Iris pigment epithelial cell (primary cell): ENCODE measurements around the gene CEBPA.
"Not testable (repeated sequence)": the region's sequence is repeated elsewhere in the genome, so short reads cannot be mapped to it uniquely, and the experiment has no call there.

ENCODE experiments used
- DNase-seq: peaks from one replicate; pipeline ENCODE4 v3.0.0-alpha.2; 2011; ENCODE audit warnings: low read depth

The CEBPA gene

DNA sequence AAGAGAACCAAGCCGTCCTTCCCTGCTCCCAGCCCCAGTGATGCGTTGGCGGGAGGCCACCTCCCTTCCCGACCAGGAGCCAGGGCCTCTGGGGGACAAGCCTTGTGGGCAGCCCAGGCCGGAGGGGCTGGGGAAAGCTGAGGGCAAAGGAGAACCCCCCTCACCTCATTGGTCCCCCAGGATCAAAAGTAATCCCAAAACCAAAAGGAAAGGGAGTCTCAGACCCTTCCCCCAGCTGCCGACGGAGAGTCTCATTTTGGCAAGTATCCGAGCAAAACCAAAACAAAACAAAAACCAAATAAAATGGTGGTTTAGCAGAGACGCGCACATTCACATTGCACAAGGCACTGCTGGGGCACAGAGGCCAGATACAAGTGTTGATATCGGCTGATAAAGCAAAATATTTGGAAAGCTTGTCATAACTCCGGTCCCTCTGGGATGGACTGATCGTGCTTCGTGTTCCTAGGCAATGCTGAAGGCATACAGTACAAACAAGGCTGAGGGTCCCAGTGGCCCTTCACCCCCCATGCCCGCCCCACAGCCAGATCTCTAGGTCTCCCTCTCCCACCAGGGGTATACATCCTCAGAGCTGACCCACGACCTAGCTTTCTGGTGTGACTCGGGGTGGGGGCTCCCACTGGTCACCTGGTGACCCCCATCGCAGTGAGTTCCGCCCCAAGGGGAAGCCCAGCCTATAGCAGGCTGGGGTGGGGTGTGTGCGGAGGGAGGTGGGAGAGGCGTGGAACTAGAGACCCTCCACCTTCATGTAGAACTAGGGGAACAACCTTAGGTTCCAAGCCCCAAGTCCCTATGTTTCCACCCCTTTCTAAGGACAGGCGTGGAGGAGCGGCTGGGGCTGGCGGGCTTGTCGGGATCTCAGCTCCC, 2.1 kb downstream of the CEBPA start:
- no peak for DNase-seq

DNA sequence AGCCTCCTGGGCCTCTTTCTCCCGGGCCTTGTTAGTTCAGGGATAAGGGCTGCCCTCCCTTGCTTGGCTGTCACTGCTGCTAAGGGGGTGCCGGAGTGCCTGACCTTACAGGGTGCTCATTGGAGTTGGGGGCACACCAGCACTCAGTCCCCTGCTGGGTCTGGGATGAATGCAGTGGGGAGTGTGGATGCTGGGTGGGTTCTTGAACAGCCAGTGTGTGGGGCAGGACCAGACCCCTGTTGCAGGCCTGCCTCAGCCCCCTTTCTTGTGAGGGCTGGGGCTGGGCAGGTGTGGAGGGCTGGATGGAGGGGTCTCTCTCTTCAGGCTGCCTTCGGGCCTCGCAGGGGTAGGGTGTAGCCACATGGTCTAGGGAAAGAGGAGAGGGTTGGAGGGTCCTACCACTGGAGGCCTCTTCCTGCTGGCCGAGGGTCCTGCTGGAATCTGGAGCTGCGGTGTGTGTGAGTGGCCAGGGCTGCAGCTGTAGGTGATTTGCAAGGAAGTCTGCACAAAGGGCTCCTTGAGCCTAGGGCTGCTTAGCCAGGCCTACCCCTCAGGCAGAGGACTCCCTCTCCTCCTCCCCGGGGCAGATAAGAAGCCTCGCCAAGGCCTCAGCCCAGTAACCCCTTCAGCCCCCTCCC, 3.2 kb downstream of the CEBPA start:
- DNase-seq: no peak

DNA sequence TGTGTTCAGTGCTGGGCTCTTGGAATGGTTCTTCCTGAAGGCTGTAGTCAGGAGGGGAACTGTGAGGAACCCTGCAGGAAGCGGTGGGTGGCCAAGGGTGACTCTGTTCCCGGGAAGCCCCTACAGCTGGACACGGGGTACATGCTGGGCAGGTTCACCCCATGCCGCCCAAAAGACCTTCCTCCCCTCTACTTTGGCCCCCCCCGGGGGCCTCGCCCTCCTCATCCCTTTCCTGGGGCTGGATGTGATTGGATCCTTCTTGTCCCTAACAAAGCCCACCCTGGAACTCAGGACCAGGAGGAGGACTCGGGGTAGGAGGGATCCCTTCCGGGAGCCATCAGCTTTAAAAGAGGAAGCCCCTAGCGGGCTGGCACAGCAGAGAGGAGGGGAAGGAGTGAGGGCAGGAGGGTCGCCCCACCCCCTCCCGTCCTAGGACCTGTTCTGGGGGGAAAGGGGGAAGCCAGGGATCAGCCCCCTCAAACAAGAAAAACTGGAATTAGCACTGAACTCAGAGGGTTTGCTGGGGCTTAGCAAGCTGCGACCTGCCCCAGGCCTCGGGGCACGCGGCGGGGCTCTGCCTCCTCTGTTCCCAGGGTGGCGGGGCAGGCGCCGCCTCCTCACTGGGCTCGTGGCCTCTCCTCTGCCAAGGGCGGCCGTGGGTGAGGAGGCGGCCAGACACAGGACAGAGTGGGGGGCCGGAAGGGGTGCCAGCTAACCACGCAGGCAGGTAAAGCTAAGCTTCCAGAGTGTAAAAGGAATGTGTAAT, 4.0 kb downstream of the CEBPA start:
- no peak for DNase-seq

DNA sequence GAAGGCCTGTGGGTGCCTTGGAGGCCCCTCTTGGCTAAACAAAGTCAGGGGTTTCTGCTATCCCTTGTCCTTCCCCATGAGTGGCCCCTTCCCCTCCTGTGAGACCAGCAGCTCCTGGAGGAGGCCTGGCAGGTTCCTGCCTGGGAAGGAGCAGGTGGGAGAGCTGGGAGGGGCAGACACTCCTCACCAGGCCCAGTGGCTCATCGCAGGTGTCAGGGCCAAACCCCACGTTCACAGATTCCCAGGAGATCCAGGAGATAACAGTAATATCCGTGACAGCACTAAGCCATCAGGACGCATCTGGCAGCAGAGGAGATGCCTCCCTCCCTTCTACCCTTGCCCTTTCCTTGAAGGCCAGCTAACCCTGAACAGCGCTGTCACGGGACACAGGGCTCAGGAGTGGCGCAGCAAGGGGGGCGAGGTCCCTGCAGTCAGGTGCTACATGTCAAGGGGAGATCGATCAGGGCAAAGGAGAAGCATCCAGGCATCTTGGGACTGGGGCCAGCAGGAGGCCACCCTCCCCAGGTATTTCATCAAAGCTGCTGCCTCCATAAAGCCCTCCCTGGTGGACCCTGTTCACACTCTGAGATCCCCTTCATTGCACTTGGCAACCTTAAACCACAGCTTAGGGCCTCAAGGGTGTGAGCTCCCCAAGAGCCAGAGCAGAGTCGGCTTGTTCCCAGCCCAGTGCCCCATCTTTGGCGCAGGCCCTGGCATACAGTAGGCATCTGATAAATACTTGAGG, 4.8 kb downstream of the CEBPA start:
- no peak for DNase-seq

DNA sequence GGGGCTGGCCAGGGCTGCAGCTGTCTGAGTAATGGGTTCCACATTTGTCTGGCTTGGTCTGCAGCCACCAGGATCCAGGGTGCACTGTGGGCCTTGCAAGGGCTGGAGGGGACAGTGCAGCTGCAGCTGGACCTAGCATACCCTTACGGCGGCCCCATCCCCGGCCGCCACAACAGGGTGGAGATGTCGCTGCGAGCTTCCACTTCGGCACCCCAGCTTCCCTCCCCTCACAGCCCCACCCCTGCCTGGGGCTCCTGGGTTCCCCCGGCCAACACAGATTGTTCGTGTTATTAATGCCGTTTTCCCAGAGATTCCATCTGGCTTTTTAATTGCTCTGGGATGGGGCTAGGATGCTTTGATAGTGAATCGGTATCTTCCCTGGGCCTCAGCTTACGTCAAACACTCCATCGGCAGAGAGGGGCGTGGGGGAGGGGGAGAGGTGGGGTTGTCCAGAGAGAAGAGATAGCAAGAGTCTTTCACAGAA, 5.8 kb downstream of the CEBPA start:
- no peak for DNase-seq

DNA sequence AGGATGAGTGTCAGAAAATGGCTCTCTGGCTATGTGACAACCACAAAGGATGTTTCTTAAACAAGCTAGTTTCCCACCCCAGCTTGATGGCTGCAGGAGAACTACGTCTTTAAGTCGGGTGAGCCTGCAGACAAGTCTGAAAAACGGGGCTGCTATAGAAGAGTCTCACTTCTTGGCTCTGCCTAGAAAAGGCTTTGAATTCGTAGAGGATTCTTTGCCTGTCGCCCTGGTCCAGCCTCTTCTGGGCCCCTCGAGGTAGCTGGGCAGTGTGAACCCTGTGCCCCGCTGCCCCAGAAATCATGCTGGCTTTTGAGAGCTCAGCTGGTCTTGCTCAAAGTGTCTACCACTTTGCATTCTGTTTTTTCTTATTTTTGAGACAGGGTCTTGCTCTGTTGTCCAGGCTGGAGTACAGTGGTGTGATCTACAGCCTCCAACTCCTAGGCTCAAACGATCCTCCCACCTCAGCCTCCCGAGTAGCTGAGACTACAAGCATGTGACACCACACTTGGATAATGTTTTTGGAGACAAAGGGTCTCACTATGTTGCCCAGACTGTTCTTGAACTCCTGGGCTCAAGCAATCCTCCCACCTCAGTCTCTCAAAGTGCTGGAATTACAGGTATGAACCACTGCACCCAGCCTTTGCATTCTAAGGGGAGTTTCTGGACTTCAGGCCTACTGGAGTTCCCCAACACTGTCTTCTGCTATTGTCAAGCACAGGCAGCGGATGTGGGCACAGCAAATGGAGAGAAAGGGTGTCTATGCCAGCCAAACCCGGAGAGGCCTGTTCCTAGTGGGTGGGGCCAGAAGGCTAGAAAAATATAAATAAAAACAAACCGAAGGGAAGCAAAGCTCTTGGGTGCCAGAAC, 6.5 kb downstream of the CEBPA start:
- DNase-seq: no peak

DNA sequence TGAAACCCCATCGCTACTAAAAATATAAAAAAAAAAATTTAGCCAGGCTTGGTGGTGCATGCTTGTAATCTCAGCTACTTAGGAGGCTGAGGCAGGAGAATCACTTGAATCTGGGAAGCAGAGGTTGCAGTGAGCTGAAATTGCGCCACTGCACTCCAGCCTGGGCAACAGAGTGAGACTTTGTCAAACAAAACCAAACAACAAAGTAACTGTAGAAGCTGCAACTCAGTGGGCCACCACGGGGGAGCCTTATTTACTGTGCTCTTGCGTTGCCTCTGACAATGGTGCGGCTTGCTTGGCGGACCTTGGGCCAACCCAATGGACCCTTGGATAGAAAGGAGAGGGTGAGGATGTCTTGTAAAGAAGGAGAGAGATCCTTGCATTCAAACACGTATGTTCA, 7.3 kb downstream of the CEBPA start:
- DNase-seq: not testable (repeated sequence)

DNA sequence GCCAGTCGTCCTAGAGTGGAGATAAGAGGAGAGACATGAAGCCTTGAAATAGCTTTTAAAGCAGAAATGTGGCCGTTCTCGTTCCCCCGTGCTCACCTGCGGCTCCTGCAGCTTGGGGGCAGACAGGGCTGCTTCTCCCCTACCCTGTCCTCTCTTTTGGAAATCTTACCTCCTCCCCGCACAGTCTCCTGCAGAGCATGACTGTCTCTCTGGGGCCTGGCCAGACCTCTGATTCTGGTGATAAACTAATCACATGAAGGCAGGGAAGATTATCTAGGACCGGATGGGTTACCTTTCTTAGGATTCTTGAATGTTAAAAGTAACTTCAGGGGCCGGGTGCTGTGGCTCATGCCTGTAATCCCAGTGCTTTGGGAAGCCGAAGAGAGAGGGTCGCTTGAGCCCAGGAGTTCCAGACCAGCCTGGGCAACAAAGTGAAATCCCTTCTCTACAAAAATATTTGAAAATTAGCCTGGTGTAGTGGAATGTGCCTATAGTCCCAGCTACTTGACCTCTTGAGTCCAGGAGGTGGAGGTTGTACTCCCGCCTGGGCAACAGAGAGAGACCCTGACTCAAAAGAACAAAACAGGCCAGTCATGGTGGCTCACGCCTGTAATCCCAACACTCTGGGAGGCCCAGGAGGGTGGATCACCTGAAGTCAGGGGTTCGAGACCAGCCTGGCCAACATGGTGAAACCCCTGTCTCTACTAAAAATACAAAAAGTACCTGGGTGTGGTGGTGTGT, 8.1 kb downstream of the CEBPA start:
- DNase-seq: no peak

DNA sequence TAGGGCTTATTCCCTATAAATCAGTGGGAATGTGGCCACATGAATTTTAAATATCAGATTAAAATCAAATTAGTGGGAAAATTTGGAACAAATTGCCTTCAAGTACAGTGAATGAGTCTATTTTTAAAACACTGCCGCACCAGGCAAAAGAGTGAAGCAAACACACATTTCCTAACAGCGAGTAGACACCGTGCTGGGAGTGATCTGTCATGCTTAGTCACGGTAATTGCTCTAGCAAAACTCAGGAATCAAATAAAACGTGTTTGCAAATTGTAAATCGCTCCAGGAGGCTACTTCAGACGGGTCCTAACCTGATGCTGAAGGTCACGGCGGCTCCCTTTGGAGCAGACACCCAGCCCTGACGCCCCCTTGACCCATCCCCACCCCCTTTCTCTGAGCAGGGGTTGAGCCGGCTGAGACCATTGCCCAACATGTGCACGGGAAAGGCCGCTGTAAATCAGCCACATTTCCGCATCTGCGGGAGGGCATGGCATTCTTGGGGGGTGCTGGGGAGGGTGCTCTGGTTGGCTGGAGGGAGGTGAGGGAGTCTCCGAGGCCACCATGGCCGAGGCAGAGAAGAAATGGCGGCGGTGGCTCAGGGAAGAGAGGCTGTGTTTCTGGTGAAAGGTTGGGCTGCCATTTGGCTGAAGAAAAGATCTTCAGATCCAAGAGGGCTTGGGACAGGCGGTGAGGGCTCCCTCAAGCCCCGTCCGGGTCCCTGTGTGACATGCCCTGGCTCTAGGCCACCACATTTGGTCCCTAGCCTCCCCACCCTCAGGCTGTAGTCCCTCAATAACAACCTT, 8.9 kb downstream of the CEBPA start:
- peak; percentile 82 for DNase-seq

DNA sequence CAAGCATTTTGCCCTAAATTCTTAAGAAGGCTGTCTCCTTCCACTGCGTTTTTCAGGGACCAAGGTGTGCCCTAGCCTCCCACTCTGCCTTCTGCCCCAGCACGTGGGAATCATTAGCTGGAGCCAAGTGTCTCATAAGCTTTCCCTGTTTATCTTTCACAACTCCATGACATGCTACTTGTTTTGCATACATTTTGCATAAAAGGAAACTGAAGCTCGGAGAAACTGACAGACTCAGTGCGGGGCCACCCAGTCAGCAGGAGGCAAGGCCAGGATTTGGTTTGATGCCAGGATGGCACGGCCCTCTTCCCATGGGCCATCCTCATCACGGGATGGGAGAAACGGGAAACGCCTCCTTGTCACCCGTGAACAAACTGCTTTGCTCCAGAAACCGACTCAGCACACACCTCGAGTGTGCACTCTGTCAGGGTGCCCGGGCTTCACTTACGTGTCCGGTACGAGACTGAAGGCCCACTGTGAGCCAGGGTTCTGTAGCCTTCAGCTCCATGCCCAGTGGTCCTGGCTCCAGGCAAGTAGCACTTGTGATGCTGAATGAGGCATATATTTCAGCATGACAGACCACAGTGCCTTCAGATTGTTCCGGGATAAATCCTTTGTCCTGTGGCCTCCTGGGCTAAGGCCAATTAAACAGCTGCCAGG, 9.6 kb downstream of the CEBPA start:
- no peak for DNase-seq

DNA sequence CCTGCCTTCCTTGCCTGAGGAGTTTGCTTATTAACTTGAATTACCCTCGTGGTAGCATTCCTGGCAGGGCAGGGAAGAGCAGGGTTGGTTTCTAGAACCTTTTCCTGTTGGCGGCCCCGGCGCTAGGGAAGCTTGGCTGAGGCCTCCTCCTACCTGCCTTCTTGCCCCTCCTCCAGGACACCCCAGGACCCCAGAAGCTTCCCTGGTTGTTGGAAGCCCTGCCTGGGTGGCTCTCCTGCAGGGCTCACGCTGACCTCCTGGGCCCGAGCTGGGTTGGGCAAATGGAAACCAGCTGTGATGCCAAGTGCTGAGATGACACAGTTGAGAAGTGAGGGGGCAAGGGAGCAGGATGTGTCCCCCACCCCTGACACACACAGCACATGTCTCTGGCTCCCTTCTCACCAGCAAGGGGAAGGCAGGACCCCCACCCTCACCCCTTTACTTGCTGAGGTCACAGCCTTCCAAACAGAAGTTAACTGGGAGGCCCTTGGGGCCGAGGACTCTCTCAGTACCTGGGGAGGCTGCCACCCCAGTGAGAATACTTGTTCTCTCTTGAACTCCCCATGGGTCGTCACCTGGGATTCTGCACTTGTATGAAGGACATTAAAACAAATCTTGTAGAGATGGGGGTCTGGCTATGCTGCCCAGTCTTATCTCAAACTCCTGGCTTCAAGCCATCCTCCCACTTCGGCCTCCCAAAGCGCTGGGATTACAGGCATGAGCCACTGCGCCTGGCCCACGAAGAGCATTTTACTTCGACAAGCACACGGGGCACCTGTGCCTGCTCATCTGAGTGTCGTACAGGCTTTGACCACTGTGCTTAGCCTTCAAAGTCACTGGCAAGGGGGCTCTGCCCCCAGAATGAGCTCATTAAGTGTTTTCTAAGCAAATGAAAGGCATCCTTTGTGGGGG, 10.5 kb downstream of the CEBPA start:
- no peak for DNase-seq

DNA sequence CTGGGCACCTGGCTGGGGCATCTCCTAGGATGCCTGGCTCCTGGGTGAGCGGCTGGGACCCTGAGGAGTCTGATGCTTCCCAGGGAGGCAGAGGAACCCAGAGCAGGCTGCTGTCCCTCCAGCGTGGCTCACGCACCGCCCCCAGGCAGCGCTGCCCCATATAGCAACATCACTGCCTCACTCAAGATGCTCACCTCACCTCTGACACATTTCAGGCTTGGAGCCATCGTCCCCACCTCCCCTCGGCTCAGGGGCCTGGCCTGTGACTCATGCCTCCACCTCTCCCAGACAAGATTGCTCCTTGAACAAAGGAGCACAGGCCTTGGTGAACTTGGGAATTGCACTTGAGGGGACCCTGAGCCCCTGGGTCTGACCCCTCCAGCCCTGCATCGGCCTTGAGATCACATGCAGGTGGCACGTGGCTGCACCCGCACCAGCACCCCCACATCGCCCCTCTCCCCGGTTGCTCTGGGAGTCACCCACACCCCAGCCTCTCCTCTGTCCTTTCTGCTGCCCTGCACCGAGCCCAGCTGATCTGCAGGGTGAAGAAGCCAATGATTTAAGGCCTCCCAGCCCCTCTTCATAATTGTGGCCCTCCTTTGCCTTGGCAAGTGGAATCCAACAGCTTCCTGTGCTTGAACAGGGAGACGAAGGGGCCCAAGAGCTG, 11.2 kb downstream of the CEBPA start:
- no peak for DNase-seq

DNA sequence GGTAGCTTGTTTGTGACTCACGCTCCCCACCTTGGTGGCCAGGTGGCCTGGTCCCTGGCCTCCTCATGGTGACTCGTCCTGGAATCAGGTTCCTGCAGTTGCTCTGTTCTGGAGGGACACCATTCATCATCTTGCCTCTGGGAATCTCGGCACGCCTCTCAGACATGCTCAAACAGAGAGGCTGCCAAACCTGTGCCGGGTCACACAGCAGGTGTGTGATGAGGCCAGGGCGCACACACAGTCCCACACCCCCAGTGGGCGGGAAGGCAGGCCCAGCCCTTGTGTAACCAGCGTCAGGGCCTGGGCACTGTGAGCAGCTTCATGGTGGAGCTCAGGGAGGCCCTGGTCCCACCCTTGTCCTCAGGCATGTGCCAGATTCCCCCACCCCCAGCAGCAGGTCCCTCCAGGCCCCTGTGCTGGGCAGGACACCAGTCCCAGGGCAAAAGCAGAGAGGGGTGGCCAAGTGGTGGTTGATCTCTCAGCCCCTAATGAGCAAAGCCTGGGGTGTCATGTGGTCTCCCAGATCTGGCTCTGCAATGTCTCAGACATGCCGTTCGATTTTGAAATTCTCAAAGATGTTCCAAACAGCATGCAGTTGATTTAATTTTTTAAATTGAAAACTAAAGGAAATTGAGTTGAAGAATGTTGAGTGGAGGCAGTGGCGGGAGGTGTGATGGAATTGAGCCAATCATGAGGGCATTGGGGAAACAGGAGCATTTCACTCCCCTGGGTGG, 12.1 kb downstream of the CEBPA start:
- DNase-seq: no peak

DNA sequence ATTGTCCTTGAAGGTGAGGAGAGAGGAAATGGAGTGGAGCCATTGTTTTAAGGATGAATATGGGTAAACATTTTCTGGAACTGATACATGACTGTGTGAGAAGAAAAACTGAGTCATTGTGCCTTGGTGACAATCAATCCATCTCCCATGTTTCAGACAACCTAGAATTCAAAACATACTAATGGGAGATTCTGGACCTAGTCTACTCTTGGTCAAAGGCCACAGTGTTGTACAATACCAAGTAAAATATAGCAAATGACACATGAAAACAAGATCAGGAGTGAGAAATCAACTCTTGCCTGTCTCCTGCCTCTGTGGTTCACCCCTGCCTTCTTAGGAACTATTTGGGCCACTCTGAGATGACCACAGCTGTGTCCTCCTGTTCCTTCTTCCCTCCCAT, 13.1 kb downstream of the CEBPA start:
- no peak for DNase-seq

DNA sequence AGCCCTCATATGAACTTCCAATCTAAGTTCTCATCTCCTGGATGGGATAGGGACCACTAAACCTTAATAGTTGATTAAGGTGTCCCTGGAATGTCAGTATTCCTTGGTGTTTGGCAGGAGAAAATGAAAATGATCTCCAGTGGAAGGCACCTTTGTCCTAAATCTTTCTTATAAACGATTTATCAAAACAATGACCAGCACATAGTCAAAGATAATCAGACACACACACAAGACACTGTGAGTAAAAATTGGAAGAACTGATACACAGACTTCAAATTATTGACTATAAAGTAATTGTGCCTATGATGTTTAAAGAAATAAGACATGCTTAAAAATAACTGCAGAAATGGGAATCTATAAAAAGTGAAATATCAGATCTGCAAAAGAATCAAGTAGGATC, 13.7 kb downstream of the CEBPA start:
- DNase-seq: no peak

DNA sequence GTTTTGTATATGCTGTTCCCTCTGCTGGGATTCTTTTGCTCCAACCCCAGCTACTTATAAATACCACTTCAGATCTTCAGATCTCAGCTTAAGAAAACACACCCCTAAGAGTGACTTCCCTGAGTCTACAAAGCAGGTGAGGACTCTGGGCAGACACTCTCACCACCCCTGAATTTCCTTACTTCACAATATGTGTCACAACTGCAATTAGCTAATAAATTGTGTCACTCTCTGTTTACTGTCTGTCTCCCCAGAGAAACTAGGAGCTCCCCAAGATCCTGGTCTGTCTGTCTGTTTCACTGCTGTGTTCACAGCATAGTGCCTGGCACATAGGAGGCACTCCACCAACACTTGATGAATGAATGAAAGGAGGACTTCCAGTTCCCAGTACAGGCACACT, 14.4 kb downstream of the CEBPA start:
- no peak for DNase-seq

DNA sequence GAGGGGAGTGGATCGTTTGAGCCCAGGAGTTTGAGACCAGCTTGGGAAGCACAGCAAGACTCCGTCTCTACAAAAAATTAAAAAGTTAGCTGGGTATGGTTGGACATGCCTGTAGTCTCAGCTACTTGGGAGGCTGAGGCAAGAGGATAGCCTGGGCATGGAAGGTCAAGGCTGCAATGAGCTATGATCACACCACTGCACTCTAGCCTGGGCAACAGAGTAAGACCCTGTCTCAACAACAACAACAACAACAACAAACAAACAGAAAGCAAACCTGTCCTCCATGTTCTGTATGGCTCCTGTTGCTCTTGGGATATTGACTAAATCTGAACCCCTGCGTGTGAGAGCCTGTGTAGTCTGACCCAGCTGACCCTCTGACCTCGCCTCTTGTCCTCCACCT, 14.9 kb downstream of the CEBPA start:
- no peak for DNase-seq
